CD14-positive monocyte (primary cell): Measurements from ENCODE around the gene TYROBP. TPM values are rescaled to one million over a fixed set of nuclear protein-coding genes. Genes with fewer than 3 reads are reported as not detected.

Experiments used
- DNase-seq, 3 donors: peaks; one replicate each; pipeline ENCODE4 v3.0.0-alpha.2; 2011 to 2022
- H2AFZ ChIP-seq: 2 replicates; pipeline ENCODE4 v1.6.0; 2012; ENCODE audit warnings: mild to moderate bottlenecking, low read depth, low read length, inconsistent platforms; ENCODE audit not compliant: insufficient read depth, poor library complexity, severe bottlenecking
- H3K27ac ChIP-seq, 2 donors: 1 replicate in 1 of 2; 2 replicates in 1 of 2; pipeline ENCODE4 v1.5.1; 2012 to 2013; ENCODE audit warnings: low read length in 2 of 2, control low read depth in 1 of 2, inconsistent platforms in 1 of 2, low read depth in 1 of 2, mild to moderate bottlenecking in 1 of 2
- H3K27me3 ChIP-seq, 2 donors: one replicate each; pipeline versions ENCODE4 v1.6.0 to v1.6.1; 2011 to 2013; ENCODE audit warnings: low read length in 2 of 2; ENCODE audit not compliant: control insufficient read depth in 2 of 2, insufficient read depth in 2 of 2
- H3K36me3 ChIP-seq, 2 donors: replicated peaks in 1 of 2; 1 replicate in 1 of 2; 2 replicates in 1 of 2; pipeline versions ENCODE4 v1.5.1 to v1.6.1; 2012 to 2013; ENCODE audit warnings: low read length in 2 of 2, control low read depth in 1 of 2, inconsistent platforms in 1 of 2, mild to moderate bottlenecking in 1 of 2; ENCODE audit not compliant: insufficient read depth in 2 of 2, control insufficient read depth in 1 of 2
- H3K4me1 ChIP-seq, 2 donors: 1 replicate in 1 of 2; 2 replicates in 1 of 2; pipeline versions ENCODE4 v1.5.1 to v1.6.1; 2012 to 2013; ENCODE audit warnings: low read length in 2 of 2, control low read depth in 1 of 2, inconsistent platforms in 1 of 2, mild to moderate bottlenecking in 1 of 2, moderate library complexity in 1 of 2; ENCODE audit not compliant: insufficient read depth in 2 of 2, control insufficient read depth in 1 of 2
- H3K4me2 ChIP-seq: replicated peaks from 2 replicates; pipeline ENCODE3; 2012; ENCODE audit warnings: low read length, moderate library complexity, mild to moderate bottlenecking; ENCODE audit not compliant: poor library complexity, severe bottlenecking; ENCODE audit errors: extremely low read depth
- H3K4me3 ChIP-seq, 3 experiments: fragments of 200-600 bp in 1 of 3; sonication (generic) in 1 of 3; replicated peaks in 1 of 3; 1 replicate in 2 of 3; 2 replicates in 1 of 3; pipeline ENCODE4 v1.5.1; 2011 to 2013; ENCODE audit warnings: low read length in 3 of 3, mild to moderate bottlenecking in 3 of 3, control low read depth in 2 of 3, low read depth in 2 of 3, inconsistent platforms in 1 of 3, moderate library complexity in 1 of 3
- H3K79me2 ChIP-seq: 2 replicates; pipeline ENCODE4 v1.6.0; 2012; ENCODE audit warnings: mild to moderate bottlenecking, control low read depth, inconsistent platforms, low read length, moderate library complexity; ENCODE audit not compliant: insufficient read depth
- H3K9ac ChIP-seq: 2 replicates; pipeline ENCODE4 v1.6.0; 2017; ENCODE audit warnings: low read length, mild to moderate bottlenecking; ENCODE audit not compliant: insufficient read depth, poor library complexity, severe bottlenecking
- H3K9me3 ChIP-seq, 2 donors: replicated peaks in 1 of 2; 1 replicate in 1 of 2; 2 replicates in 1 of 2; pipeline versions ENCODE4 v1.5.1 to v1.6.1; 2012 to 2013; ENCODE audit warnings: low read length in 2 of 2, control low read depth in 1 of 2; ENCODE audit not compliant: control insufficient read depth in 1 of 2, insufficient read depth in 1 of 2
- H4K20me1 ChIP-seq: 2 replicates; pipeline ENCODE4 v1.6.0; 2012; ENCODE audit warnings: mild to moderate bottlenecking, low read length, control low read depth, moderate library complexity; ENCODE audit not compliant: insufficient read depth
- H3K27ac Mint-ChIP-seq, 7 donors: one replicate each; pipeline ENCODE4 v1.8.0; 2020; ENCODE audit warnings: mild to moderate bottlenecking in 7 of 7, mixed read lengths in 7 of 7, moderate library complexity in 6 of 7, inconsistent platforms in 2 of 7
- H3K27me3 Mint-ChIP-seq, 3 donors: one replicate each; pipeline ENCODE4 v1.8.0; 2021 to 2022; ENCODE audit warnings: low read depth in 3 of 3, mild to moderate bottlenecking in 3 of 3, mixed read lengths in 3 of 3, moderate library complexity in 3 of 3, inconsistent platforms in 1 of 3
- H3K36me3 Mint-ChIP-seq, 2 donors: one replicate each; pipeline ENCODE4 v1.8.0; 2020; ENCODE audit warnings: mixed read lengths in 2 of 2, inconsistent platforms in 1 of 2, mild to moderate bottlenecking in 1 of 2
- H3K4me1 Mint-ChIP-seq: one replicate; pipeline ENCODE4 v1.8.0; 2020; ENCODE audit warnings: mild to moderate bottlenecking, mixed read lengths
- H3K4me3 Mint-ChIP-seq, 2 donors: one replicate each; pipeline ENCODE4 v1.8.0; 2020; ENCODE audit warnings: mild to moderate bottlenecking in 2 of 2, mixed read lengths in 2 of 2, moderate library complexity in 1 of 2
- H3K9me3 Mint-ChIP-seq, 7 donors: one replicate each; pipeline ENCODE4 v1.8.0; 2020 to 2022; ENCODE audit warnings: mixed read lengths in 7 of 7, mild to moderate bottlenecking in 6 of 7, moderate library complexity in 6 of 7, inconsistent platforms in 2 of 7
- WGBS: methylation state at CpG from one replicate; pipeline ENCODE4 v1.1.5; 2013; ENCODE audit warnings: missing lambda C conversion rate; ENCODE audit not compliant: insufficient coverage; 5-methylcytosine and 5-hydroxymethylcytosine counted together
- intact Hi-C, 2 donors: fragments of 100-400 bp; cut with micrococcal nuclease; formaldehyde crosslinking; loops; one replicate each; pipeline versions ENCODE4 v1.15.0 to v1.15.1; 2023
- polyA plus RNA-seq, 3 donors: library from polyadenylated mRNA; depleted of rRNA in 1 of 3; unstranded in 2 of 3; stranded (reverse) in 1 of 3; fragments of 300-500 nt in 2 of 3; fragments of >200 nt in 1 of 3; fragmentation: Illumina TruSeq in 2 of 3; gene quantifications; 1 replicate in 2 of 3; 2 replicates in 1 of 3; pipeline ENCODE4 v1.2.3, GENCODE V29; 2012 to 2021
- TF ChIP-seq, protein P1 (sequence below): fragments of 200-600 bp; IDR thresholded peaks from one replicate; pipeline ENCODE4 v1.8.0; 2022; ENCODE audit warnings: antibody characterized with exemption, mild to moderate bottlenecking

Gene TYROBP
- polyA plus RNA-seq, 3 donors: 3,224 to 6,141 (median 5,182) TPM

DNA sequence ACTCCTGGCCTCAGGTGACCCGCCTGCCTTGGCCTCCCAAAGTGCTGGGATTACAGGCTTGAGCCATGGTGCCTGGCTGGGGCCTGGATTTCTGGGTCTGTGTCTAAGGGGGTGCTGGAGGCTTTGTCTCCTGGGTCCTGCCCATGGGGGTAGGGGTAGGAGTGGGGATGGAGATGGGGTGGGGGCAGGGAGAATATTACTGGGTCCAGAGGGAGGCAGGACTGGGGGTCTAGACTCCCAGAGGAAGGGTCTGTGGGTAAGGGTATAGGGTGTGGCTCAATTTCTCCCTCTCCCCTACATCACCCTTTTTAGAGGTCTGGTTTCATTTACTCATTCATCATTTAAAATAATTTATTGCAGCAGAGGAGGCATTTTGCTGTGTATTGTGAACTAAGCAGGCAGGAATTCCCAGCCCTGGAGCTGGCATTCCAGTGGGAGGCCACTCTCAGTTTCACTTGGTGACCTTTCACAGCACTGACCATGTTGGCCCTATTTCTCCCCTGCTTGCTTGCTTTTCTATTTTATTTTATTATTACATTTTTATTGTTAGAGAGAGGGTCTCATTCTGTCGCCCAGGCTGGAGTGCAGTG is 6.9 kb downstream of the TYROBP start:
- H3K4me3 ChIP-seq: peak overlapping the region; percentile 80 to 99 (median 97)
- no peak for DNase-seq
- peak overlapping the region; percentile 84 for H3K9ac ChIP-seq
- peak overlapping the region; percentile 95 to 98 for H3K27ac ChIP-seq
- peak overlapping the region; percentile 100 for H3K4me2 ChIP-seq
- peaks cover 95% of the 10 kb centered on the region for H3K79me2 ChIP-seq
- H3K27me3 ChIP-seq: no peaks in the 10 kb centered on the region
- Mint-ChIP-seq H3K4me3 (peak overlapping the region; percentile 97 to 98), H3K9me3 (peaks cover 0 to 4% (median 0%) of the 10 kb centered on the region in 7 donors), H3K4me1 (peaks cover 59% of the 10 kb centered on the region), H3K27ac (peak overlapping the region; percentile 96 to 100 (median 100)), H3K27me3 (peaks cover 0 to 10% (median 0%) of the 10 kb centered on the region in 3 donors), H3K36me3 (peaks cover 40 to 43% of the 10 kb centered on the region in 2 donors)
- WGBS: 89% methylated on average over 1 of the region's 2 CpGs
- no peak overlapping the region for H2AFZ ChIP-seq
- H3K9me3 ChIP-seq: no peaks in the 10 kb centered on the region
- intact Hi-C loops: loop anchor here (2.0 to 10.0 kb wide), 5 partner anchors 30 to 456 kb away; partner anchors contain the start of genes FFAR2 (in 1 of the 2), IGFLR1 (in 1 of the 2), LIN37 (in 1 of the 2) and OVOL3 (in 1 of the 2)
- peaks cover 25 to 26% of the 10 kb centered on the region in 2 donors for H3K36me3 ChIP-seq
- TF ChIP-seq, protein P1, sequence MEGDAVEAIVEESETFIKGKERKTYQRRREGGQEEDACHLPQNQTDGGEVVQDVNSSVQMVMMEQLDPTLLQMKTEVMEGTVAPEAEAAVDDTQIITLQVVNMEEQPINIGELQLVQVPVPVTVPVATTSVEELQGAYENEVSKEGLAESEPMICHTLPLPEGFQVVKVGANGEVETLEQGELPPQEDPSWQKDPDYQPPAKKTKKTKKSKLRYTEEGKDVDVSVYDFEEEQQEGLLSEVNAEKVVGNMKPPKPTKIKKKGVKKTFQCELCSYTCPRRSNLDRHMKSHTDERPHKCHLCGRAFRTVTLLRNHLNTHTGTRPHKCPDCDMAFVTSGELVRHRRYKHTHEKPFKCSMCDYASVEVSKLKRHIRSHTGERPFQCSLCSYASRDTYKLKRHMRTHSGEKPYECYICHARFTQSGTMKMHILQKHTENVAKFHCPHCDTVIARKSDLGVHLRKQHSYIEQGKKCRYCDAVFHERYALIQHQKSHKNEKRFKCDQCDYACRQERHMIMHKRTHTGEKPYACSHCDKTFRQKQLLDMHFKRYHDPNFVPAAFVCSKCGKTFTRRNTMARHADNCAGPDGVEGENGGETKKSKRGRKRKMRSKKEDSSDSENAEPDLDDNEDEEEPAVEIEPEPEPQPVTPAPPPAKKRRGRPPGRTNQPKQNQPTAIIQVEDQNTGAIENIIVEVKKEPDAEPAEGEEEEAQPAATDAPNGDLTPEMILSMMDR: no peak
- peaks cover 69 to 80% of the 10 kb centered on the region in 2 donors for H3K4me1 ChIP-seq
- H4K20me1 ChIP-seq: peaks cover 35% of the 10 kb centered on the region

DNA sequence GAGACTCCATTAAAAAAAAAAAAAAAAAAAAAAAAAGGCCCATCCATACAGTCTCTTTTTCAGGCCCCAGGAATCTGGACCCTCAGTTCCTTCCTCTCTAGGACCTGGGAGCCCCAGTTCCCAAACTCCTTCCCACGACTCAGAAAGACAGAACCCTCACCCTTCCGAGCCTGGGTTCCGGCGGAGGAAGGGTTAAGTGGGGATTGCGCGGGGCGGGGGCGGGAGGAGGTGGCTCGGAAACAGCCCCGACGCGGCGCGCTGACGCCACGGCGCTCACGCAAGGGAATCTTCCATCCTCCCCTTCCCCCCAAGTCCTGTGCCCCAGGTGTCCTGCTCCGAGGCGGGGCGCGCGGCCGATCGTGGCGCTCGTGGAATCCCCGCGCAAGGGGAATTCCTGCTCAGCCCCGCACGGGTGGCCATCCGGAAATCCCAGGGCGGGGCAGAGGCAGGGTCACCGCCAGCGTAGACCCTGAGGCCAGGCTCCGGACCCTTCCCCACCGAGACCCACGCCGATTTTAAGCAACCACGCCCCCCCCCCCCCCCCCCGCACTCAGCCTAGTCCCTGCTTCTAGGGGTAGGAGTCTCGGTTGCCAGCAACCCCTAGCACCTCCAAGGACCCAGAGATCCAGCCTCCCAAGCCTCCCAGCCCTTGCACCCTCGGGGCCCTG is 8.4 kb downstream of the TYROBP start:
- Mint-ChIP-seq H3K27ac (peak overlapping the region; percentile 96 to 100 (median 100)), H3K27me3 (peaks cover 0 to 10% (median 0%) of the 10 kb centered on the region in 3 donors), H3K36me3 (peaks cover 44 to 45% of the 10 kb centered on the region in 2 donors), H3K4me3 (peak overlapping the region; percentile 97 to 98), H3K9me3 (peaks cover 0 to 4% (median 0%) of the 10 kb centered on the region in 7 donors), H3K4me1 (peaks cover 54% of the 10 kb centered on the region)
- H4K20me1 ChIP-seq: peaks cover 50% of the 10 kb centered on the region
- peak overlapping the region; percentile 95 to 98 for H3K27ac ChIP-seq
- no peaks in the 10 kb centered on the region for H3K27me3 ChIP-seq
- H3K4me1 ChIP-seq: peaks cover 54 to 65% of the 10 kb centered on the region in 2 donors
- TF ChIP-seq, protein P1: no peak
- peak; percentile 77 to 96 (median 89) for DNase-seq
- no peak overlapping the region for H2AFZ ChIP-seq
- H3K4me2 ChIP-seq: peak overlapping the region; percentile 100
- 0% methylated on average over 24 of the region's 43 CpGs for WGBS
- peaks cover 89% of the 10 kb centered on the region for H3K79me2 ChIP-seq
- peaks cover 35 to 40% of the 10 kb centered on the region in 2 donors for H3K36me3 ChIP-seq
- intact Hi-C loops: loop anchor here (1.0 to 10.0 kb wide), 8 partner anchors 13 to 455 kb away; partner anchors contain the start of genes FFAR2 (in 1 of the 2), IGFLR1 (in 1 of the 2), LIN37 (in 1 of the 2) and OVOL3 (in 1 of the 2)
- H3K9me3 ChIP-seq: no peaks in the 10 kb centered on the region
- H3K9ac ChIP-seq: peak overlapping the region; percentile 84
- peak overlapping the region; percentile 80 to 99 (median 97) for H3K4me3 ChIP-seq
